HG03342 (cell line): ENCODE measurements around the gene FAN1.
A peak's percentile ranks its signal among the peaks of the same experiment; 100 is the strongest.
"Not testable (repeated sequence)": the region's sequence is repeated elsewhere in the genome, so short reads cannot be mapped to it uniquely, and the experiment has no call there.

ENCODE experiments used
- ATAC-seq: cut with Tn5 transposase; IDR thresholded peaks from one replicate; pipeline ENCODE4 v1.9.1; 2021; ENCODE audit warnings: mild to moderate bottlenecking, moderate library complexity; ENCODE audit not compliant: unreplicated experiment

The FAN1 gene

DNA sequence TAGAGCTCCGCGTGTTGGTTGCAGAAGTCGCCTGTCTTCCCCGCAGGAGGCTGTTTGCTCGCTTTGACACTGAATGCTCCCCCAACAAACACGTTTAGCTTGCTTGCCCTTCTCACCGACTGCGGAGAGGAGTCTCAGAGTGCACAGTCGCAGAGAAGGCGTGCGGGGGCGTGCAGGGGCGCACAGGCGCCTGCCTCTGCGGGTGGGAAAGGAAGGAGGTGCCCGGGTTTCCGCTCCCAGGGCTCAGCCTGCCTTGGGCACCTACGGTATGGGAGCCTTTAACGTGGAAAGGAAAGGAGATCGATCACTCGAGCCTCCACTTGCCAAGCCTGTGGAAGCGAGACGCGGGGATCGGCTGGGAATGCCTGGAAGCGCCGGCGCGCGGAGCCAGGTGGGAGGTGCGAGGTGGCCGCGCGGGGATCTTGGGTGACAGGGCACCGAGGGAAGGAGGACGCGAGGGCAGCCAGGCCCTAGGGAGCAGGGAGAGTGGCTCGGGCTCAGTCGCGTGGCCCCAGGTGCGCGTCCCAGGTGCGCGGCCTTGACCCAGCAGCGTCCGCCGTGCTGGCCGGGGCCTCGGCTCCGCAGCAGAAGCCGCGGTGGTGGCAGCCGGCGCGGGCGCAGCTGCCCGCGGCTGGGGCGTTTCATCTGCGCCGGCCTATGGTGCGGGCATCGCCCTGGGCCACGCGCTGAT, at the start of gene FAN1:
Gene FAN1 (plus strand): TSS at position 419 of the 691 bp plus-strand sequence. CDS start 749 bp downstream, outside the sequence.
- peak; percentile 87 for ATAC-seq

GRCh38 chr15:30859091-30859874, 44.4 kb upstream of the FAN1 start:
- no peak for ATAC-seq

DNA sequence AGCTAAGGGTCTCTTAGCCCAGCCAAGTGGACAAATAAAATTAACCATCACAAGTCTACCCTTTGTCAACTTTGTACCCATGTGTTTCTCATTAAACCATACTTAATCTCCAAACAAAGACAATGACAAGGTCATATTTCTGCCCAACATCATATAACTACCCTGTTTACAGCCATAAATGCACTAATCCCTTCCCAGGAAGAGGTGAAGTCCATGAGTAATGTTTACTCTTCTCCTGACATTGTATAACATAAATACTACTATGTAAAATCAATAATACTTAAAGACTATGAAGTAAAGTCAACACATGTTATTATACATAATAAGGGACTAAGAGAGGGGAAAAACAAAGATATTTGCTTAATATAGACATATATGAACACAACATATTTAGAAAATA, 38.5 kb upstream of the FAN1 start:
- no peak for ATAC-seq

GRCh38 chr15:30870681-30871080, 33.0 kb upstream of the FAN1 start:
- ATAC-seq = no peak

GRCh38 chr15:30872341-30872748, 31.4 kb upstream of the FAN1 start:
- ATAC-seq = no peak

- no peak for ATAC-seq
Observed at GRCh38 chr15:30877070-30877469, 26.6 kb upstream of the FAN1 start.

- ATAC-seq = no peak
Observed at GRCh38 chr15:30878515-30878914, 25.2 kb upstream of the FAN1 start.

DNA sequence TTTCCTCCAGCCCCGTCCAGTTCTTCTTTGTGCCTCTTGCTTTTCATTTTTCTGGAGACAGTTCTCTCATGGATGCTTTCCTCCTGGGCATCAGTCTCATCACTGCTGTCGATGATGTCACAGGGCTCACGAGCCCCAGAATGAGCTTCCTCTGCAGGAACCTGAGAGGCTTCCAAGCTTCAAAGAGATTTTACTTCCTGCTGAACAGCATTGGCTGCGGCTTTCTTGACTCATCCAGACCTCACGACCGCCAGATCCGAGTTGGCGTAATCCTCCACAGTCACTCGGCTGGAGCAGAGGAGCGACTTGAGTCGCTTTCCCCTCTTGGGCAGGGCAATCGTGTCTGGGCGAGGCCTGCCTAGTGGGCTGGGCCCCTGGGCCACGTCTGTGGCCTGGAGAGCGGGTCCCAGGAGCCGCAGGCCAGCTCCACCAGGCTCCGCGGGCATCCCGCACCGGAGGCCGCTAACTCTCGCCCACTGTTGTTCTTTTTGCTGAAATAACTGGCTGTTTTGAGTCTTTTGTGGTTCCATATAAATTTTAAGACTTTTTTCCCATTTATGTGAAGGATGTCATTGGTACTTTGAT, 20.8 kb upstream of the FAN1 start:
- ATAC-seq = no peak

- ATAC-seq = not testable (repeated sequence)
Observed at GRCh38 chr15:30883666-30884065, 20.0 kb upstream of the FAN1 start.

DNA sequence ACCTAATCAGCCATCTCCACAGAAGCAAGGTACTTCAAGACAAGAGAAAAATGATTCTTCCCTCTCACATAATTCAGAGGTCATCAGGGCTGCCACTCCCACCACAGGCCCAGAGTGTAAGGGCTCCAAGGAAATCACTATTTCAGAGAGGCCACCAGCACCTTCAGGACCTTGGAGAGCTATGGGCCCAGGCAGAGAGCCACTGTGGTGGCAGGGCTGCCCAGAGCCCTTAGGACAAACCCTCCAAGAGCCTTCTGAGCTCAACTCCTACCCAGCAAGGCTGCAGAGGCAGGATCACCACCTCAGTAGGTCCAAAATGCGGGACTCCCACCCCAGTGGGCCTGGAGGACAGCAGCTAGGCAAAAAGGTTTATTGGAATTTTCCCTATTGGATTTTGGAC, 17.9 kb upstream of the FAN1 start:
- no peak for ATAC-seq

- no peak for ATAC-seq
Observed at GRCh38 chr15:30889196-30889595, 14.5 kb upstream of the FAN1 start.

DNA sequence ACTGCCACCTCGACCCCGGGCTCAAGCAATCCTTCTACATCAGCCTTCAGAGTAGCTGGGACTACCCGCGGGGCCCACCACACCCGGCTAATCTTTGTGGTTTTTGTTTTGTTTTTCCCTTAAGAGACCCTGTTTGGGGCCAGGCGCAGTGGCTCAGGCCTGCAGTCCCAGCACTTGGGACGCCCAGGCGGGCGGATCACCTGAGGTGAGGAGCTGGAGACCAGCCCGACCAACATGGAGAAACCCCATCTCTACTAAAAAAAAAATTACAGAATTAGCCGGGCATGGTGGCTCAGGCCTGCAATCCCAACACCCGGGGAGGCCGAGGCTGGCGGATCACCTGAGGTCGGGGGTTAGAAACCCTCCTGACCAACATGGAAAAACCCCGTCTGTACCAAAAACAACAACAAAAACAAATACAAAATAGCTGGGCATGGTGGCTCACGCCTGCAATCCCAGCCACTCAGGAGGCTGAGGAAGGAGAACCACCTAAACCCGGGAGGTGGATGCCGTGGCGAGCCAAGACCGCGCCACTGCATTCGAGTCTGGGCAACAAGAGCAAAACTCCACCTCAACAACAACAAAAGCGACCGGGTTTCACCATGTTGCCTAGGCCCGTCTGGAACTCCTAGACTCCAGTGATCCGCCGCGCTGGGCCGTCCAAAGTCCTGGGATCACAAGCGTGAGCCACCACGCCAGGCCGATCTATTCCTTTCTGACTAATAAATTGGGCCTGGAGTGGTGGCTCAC, 8.1 kb upstream of the FAN1 start:
- no peak for ATAC-seq

- no peak for ATAC-seq
Observed at GRCh38 chr15:30896211-30896606, 7.5 kb upstream of the FAN1 start.

GRCh38 chr15:30901889-30902288, 1.8 kb upstream of the FAN1 start:
- ATAC-seq = no peak

DNA sequence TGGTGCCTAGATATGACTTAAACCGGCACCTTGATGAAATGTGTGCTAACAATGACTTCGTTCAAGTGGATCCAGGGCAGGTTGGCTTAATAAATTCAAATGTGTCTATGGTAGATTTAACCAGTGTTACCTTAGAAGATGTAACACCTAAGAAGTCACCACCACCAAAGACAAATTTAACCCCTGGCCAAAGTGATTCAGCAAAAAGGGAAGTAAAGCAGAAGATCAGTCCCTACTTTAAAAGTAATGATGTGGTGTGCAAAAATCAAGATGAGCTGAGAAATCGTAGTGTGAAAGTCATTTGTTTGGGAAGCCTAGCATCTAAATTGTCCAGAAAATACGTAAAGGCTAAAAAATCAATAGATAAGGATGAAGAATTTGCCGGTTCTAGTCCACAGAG, 1.1 kb downstream of the FAN1 start:
- no peak for ATAC-seq

DNA sequence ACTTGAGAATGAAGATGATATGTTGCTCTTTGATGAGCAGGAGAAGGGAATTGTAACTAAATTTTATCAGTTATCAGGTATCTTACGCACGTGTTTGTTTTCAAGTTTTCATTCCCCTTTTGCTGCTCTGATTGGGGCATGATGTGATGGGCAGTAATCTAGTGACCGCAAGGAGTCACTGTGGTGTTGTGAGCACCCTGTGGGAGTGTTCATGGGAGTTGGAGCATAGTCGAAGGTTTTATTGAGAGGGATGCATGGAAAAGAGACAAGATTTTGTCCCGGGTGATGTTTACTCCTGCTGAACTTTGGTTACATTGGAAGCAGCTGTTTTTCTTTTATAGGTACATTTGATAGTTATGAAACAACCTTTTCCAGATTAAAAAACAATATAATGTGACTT, 2.1 kb downstream of the FAN1 start:
- no peak for ATAC-seq

- ATAC-seq = no peak
Observed at GRCh38 chr15:30906366-30906765, 2.7 kb downstream of the FAN1 start.

GRCh38 chr15:30913761-30914160, 10.0 kb downstream of the FAN1 start:
- ATAC-seq = no peak

DNA sequence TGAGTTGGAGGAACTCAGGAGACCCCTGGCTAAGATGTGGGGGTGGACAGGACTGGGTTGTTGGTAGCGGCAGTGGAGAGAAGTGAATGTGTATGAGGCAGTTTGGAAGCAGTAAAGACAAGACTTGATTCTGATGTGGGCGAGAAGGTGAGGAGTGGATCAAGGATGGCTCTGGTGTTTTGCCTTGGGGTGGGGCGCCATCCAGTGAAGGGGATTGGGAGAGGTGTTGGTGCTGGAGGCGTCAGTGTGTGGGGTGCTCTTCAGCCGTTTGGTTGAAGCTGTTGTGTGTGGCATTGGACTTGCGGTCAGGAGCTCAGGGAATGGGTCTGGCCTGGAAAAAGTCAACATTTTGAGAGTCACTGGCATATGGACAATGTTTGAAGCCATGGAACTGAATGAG, 13.3 kb downstream of the FAN1 start:
- ATAC-seq = no peak

DNA sequence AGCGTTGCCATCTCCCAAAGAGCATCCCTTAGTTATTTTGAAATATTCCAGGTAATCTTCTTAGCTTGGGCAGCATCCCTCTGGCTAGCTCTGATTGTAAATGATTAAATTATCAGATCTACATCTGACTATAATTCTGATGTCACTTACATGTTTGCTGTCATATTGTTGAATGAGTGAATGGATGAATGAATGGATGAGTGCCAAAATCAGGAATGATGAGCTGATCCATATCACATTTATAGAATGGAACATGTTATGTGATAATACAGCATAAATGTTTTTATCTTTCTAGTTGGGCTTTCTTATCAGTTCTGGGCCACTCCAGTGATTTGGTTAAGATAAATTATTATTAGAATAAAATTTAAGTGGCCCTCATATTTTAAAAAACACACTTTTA, 14.0 kb downstream of the FAN1 start:
- no peak for ATAC-seq

DNA sequence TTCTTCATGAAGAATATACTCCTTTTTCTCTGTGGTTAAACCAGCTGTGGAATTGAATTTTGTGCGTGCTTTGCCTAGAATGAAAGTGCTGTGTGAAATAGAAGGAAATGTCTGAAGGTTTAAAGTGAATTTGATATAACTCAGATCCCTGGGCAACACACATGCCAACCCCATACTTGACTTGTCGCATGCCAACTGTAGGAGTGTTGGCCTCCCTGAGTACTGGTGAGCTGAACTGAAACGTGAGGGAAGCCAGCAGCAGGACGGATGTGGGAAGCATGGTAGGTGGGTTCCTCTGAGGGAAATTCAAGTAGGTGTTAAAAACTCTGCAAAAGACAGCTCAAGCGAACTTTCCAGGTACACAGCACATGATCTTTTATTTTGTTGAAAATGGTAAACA, 14.7 kb downstream of the FAN1 start:
- no peak for ATAC-seq
